Right lung (tissue), 5 donors: ENCODE measurements around the gene ACOT13. TPM values are rescaled to one million over a fixed set of nuclear protein-coding genes. Genes with fewer than 3 reads are reported as not detected.
"Not testable (repeated sequence)": the region's sequence is repeated elsewhere in the genome, so short reads cannot be mapped to it uniquely, and the experiment has no call there.

Experiments
- DNase-seq, 2 donors: peaks; one replicate each; pipeline ENCODE4 v3.0.0-alpha.2; 2013
- polyA plus RNA-seq, 5 donors: library from polyadenylated mRNA; unstranded; fragments of 120-200 nt; gene quantifications; one replicate each; pipeline versions ENCODE4 v1.2.1 to v1.2.3, GENCODE V29; 2013; ENCODE audit warnings: inconsistent platforms in 1 of 5, low replicate concordance in 1 of 5; ENCODE audit not compliant: insufficient read length in 5 of 5, insufficient read depth in 1 of 5

Gene ACOT13
- polyA plus RNA-seq, 5 donors = 23.3 to 30.5 (median 25.5) TPM

GRCh38 chr6:24690593-24690992, 23.7 kb downstream of the ACOT13 start:
- no peak for DNase-seq

GRCh38 chr6:24691550-24691949, 24.7 kb downstream of the ACOT13 start:
- no peak for DNase-seq

- no peak for DNase-seq
These were observed 25.1 kb downstream of the ACOT13 start for GRCh38 chr6:24692003-24692402.

- DNase-seq = no peak
These were observed 25.5 kb downstream of the ACOT13 start for GRCh38 chr6:24692415-24692814.

- DNase-seq = no peak
These were observed 26.1 kb downstream of the ACOT13 start for GRCh38 chr6:24692848-24693592.

GRCh38 chr6:24694198-24694597, 27.3 kb downstream of the ACOT13 start:
- DNase-seq = no peak

GRCh38 chr6:24695635-24696034, 28.8 kb downstream of the ACOT13 start:
- not testable (repeated sequence) for DNase-seq

- DNase-seq = no peak
These were observed 29.2 kb downstream of the ACOT13 start for GRCh38 chr6:24696097-24696496.

- DNase-seq = no peak
These were observed 32.9 kb downstream of the ACOT13 start for GRCh38 chr6:24699521-24700359.

GRCh38 chr6:24702720-24703282, 35.9 kb downstream of the ACOT13 start:
- DNase-seq = no peak

- DNase-seq = no peak
These were observed 37.6 kb downstream of the ACOT13 start for GRCh38 chr6:24704468-24704867.

- no peak for DNase-seq
These were observed 41.7 kb downstream of the ACOT13 start for GRCh38 chr6:24708612-24709011.

- no peak for DNase-seq
These were observed 42.3 kb downstream of the ACOT13 start for GRCh38 chr6:24709014-24709711.

GRCh38 chr6:24710519-24711303, 43.8 kb downstream of the ACOT13 start:
- DNase-seq = no peak

GRCh38 chr6:24716602-24717148, 49.8 kb downstream of the ACOT13 start:
- DNase-seq = not testable (repeated sequence)

- no peak for DNase-seq
These were observed 51.7 kb downstream of the ACOT13 start for GRCh38 chr6:24718449-24719124.

GRCh38 chr6:24719125-24719971, 52.5 kb downstream of the ACOT13 start, which contains the start of gene C6orf62:
Gene C6orf62, minus strand, starts transcription at chr6:24719154. Its CDS starts 486 bp downstream, at chr6:24718668.
- DNase-seq = no peak

GRCh38 chr6:24720131-24720603, 53.3 kb downstream of the ACOT13 start:
- DNase-seq = no peak
